ENCODE results near the gene PROKR2. TPM values are rescaled to one million over a fixed set of nuclear protein-coding genes. Genes with fewer than 3 reads are reported as not detected.
A peak's percentile ranks its signal among the peaks of the same experiment; 100 is the strongest.

The PROKR2 gene
- total and polyA plus RNA-seq, 2 of the 13 experiments (the other 11 are each of a cell fraction or from before 2014, with no cell fraction given): not detected

- no peak overlapping the region for H3K4me2 ChIP-seq (ENCODE audit: low read depth, low read length)
- TF ChIP-seq ZNF281 (CRISPR knock-in tag; IDR thresholded peaks at IDR 0.05; ENCODE audit: borderline replicate concordance): no peak
- no peak for TF ChIP-seq ZNF7 (CRISPR knock-in tag; IDR thresholded peaks at IDR 0.05)
- TF ChIP-seq ZFP41 (CRISPR knock-in tag; IDR thresholded peaks at IDR 0.05; ENCODE audit: borderline replicate concordance): no peak
- peak; percentile 71 for TF ChIP-seq MAFF (IDR thresholded peaks at IDR 0.05; ENCODE audit: low read depth, low read length)
- no peak for TF ChIP-seq ZUFSP (CRISPR knock-in tag; IDR thresholded peaks at IDR 0.05; ENCODE audit: borderline replicate concordance)
- peak; percentile 20; the same call in 1 of the 2 replicates for TF ChIP-seq NFE2L2 (IDR thresholded peaks at IDR 0.05; ENCODE audit: low read length)
- TF ChIP-seq MAFK (conservative IDR thresholded peaks at IDR 0.05 in 1 of 2, IDR thresholded peaks at IDR 0.05 in 1 of 2; ENCODE audit: low read length in 2 of 2): peak; percentile 75 to 85
- BruUV-seq (replicated peaks): no TSS peak
- no peaks in the 10 kb centered on the region for H3K4me1 ChIP-seq (ENCODE audit: insufficient read depth, low read length)
- ATAC-seq (no peak), DNase-seq (ENCODE audit: low spot score) (no peak), FAIRE-seq (no peak)
- ChIA-PET CTCF (ENCODE audit: low intra/inter-chr PET ratio, low total read pairs) (no interaction called here), POLR2A (no interaction called here)
- H2AFZ ChIP-seq (ENCODE audit: low read length): no peak overlapping the region
- no peak overlapping the region for H3K9ac ChIP-seq (ENCODE audit: insufficient read depth, low read depth, low read length)
- no peak overlapping the region for H3K27ac ChIP-seq (ENCODE audit: extremely low read length, insufficient read depth, low read length)
- H3K4me3 ChIP-seq (replicated peaks in 1 of 3; ENCODE audit: insufficient read depth in 1 of 3, low read depth in 2 of 3, low read length in 3 of 3): no peak overlapping the region
- H4K20me1 ChIP-seq (ENCODE audit: insufficient read depth, low read length): no peaks in the 10 kb centered on the region
- no peaks in the 10 kb centered on the region for H3K36me3 ChIP-seq (replicated peaks in 1 of 2; ENCODE audit: control insufficient read depth in 1 of 2, insufficient read depth in 2 of 2, low read length in 2 of 2)
- H3K9me3 ChIP-seq (ENCODE audit: low read length): peaks cover 26% of the 10 kb centered on the region
- in situ Hi-C loops (cut with HindIII; ENCODE audit: extremely low pct_ligation_motif_present, low pct_unique_long_range_greater_than_20kb) (no loop called here), intact Hi-C loops (cut with micrococcal nuclease; ENCODE audit: unreplicated experiment) (no loop called here)
- peaks cover 17 to 32% of the 10 kb centered on the region in 2 experiments for H3K27me3 ChIP-seq (ENCODE audit: control insufficient read depth in 1 of 2, insufficient read depth in 2 of 2, low read length in 2 of 2)
- 17% methylated on average over 5 of the region's 5 CpGs for WGBS (ENCODE audit: low lambda C conversion rate)
- no peaks in the 10 kb centered on the region for H3K79me2 ChIP-seq (ENCODE audit: insufficient read depth, low read length)
These were observed 4.2 kb downstream of the PROKR2 start for GRCh38 chr20:5312518-5312917.
